Measurements from ENCODE around the gene ZNF837.

The ZNF837 gene

DNA sequence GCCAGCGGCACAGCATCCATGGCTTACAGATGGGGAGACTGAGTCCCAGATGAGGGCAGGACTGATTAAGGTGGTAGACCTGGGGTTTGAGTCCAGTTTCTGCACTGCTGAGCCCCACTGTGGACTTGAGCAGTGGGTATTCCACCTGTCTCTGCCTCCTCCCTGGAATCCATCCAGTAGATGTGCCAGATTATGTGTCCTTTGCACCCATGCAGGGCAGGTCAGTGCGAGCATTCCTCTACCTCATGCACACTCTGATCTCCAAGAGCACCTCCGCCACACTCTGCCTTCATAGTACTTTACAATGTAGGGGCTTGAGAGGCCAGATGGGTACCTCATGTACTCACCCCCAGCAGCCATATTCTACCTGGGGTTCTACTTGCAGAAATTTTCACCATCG is 44.0 kb downstream of the ZNF837 start:
- Histone ChIP-seq H3K79me1 (ENCODE audit: low read depth, low read length) (no peaks in the 10 kb centered on the region), H3K4me2 (ENCODE audit: insufficient read depth, low read length, poor library complexity, severe bottlenecking) (no peak overlapping the region), H4K91ac (ENCODE audit: low read depth, low read length, poor library complexity) (no peak overlapping the region), H4K8ac (ENCODE audit: low read depth, low read length) (no peak overlapping the region), H3K4me3 (ENCODE audit: low read length in 2 of 2) (no peak overlapping the region), H3K23ac (ENCODE audit: low read depth, low read length, poor library complexity) (no peak overlapping the region), H3K27me3 (ENCODE audit: control insufficient read depth in 3 of 3, insufficient read depth in 3 of 3, low read depth in 1 of 3, low read length in 3 of 3) (no peaks in the 10 kb centered on the region), H3K27ac (replicated peaks; ENCODE audit: low read length) (no peak overlapping the region), H3K4me1 (ENCODE audit: control insufficient read depth in 2 of 2, insufficient read depth in 1 of 2, low read depth in 1 of 2, low read length in 2 of 2) (no peaks in the 10 kb centered on the region), H2AK5ac (ENCODE audit: low read depth, low read length) (no peak overlapping the region), H3K9me3 (replicated peaks in 1 of 2; ENCODE audit: control insufficient read depth in 2 of 2, insufficient read depth in 1 of 2, low read depth in 1 of 2, low read length in 2 of 2) (peaks cover 3 to 7% of the 10 kb centered on the region in 2 donors), H3K14ac (ENCODE audit: low read length) (no peak overlapping the region), H3K36me3 (replicated peaks in 1 of 2; ENCODE audit: control insufficient read depth in 2 of 2, insufficient read depth in 2 of 2, low read length in 2 of 2) (peaks cover 22 to 65% of the 10 kb centered on the region in 2 donors), H3K18ac (ENCODE audit: low read length) (no peak overlapping the region), H2BK120ac (ENCODE audit: low read depth, low read length) (no peak overlapping the region), H2AFZ (ENCODE audit: low read length) (no peak overlapping the region), H2BK5ac (ENCODE audit: low read length) (no peak overlapping the region), H3K4ac (ENCODE audit: low read length) (no peak overlapping the region), H2BK12ac (ENCODE audit: low read length) (no peak overlapping the region), H3K9ac (ENCODE audit: low read depth, low read length, poor library complexity) (peak overlapping the region; percentile 57), H2BK15ac (ENCODE audit: low read length) (no peak overlapping the region)
- no CpG with 5 or more reads among the region's 4 CpGs for WGBS, 2 donors (ENCODE audit: extremely low coverage in 2 of 2, insufficient read length in 2 of 2, insufficient replicate concordance in 1 of 2)
- DNase-seq (ENCODE audit: low spot score): no peak

DNA sequence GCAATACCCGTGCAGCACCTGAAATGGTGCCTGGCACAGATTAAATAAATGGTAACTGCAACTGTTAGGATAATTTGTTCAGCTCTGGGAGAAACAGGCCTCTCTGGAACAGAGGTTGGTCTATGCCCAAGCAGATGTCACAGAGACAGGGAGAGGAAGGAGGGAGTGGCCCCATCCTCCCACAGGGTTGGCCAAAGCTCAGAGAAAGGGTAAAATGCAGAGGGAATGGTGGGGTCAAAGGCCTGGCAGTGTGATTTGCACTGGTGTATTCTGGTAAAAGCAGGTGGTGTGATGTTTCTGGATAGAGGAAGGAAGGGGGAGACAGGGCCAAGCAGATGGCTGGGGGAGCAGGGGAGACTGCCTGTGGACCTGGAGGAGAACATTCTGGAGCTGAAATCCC is 44.6 kb downstream of the ZNF837 start:
- peaks cover 3 to 5% of the 10 kb centered on the region in 2 donors for H3K9me3 ChIP-seq (replicated peaks in 1 of 2; ENCODE audit: control insufficient read depth in 2 of 2, insufficient read depth in 1 of 2, low read depth in 1 of 2, low read length in 2 of 2)
- H4K8ac ChIP-seq (ENCODE audit: low read depth, low read length): no peak overlapping the region
- no peaks in the 10 kb centered on the region for H3K4me1 ChIP-seq (ENCODE audit: control insufficient read depth in 2 of 2, insufficient read depth in 1 of 2, low read depth in 1 of 2, low read length in 2 of 2)
- H2BK12ac ChIP-seq (ENCODE audit: low read length): no peak overlapping the region
- H3K4me3 ChIP-seq (ENCODE audit: low read length in 2 of 2): no peak overlapping the region
- no peak overlapping the region for H4K91ac ChIP-seq (ENCODE audit: low read depth, low read length, poor library complexity)
- no peak overlapping the region for H2AK5ac ChIP-seq (ENCODE audit: low read depth, low read length)
- no peak overlapping the region for H3K4ac ChIP-seq (ENCODE audit: low read length)
- no peak overlapping the region for H3K14ac ChIP-seq (ENCODE audit: low read length)
- H3K18ac ChIP-seq (ENCODE audit: low read length): no peak overlapping the region
- no peak overlapping the region for H3K23ac ChIP-seq (ENCODE audit: low read depth, low read length, poor library complexity)
- H3K79me1 ChIP-seq (ENCODE audit: low read depth, low read length): no peaks in the 10 kb centered on the region
- no CpG with 5 or more reads among the region's 1 CpG for WGBS, 2 donors (ENCODE audit: extremely low coverage in 2 of 2, insufficient read length in 2 of 2, insufficient replicate concordance in 1 of 2)
- peaks cover 22 to 61% of the 10 kb centered on the region in 2 donors for H3K36me3 ChIP-seq (replicated peaks in 1 of 2; ENCODE audit: control insufficient read depth in 2 of 2, insufficient read depth in 2 of 2, low read length in 2 of 2)
- H2BK15ac ChIP-seq (ENCODE audit: low read length): no peak overlapping the region
- H3K4me2 ChIP-seq (ENCODE audit: insufficient read depth, low read length, poor library complexity, severe bottlenecking): no peak overlapping the region
- DNase-seq (ENCODE audit: low spot score): no peak
- no peaks in the 10 kb centered on the region for H3K27me3 ChIP-seq (ENCODE audit: control insufficient read depth in 3 of 3, insufficient read depth in 3 of 3, low read depth in 1 of 3, low read length in 3 of 3)
- no peak overlapping the region for H3K27ac ChIP-seq (replicated peaks; ENCODE audit: low read length)
- H3K9ac ChIP-seq (ENCODE audit: low read depth, low read length, poor library complexity): peak overlapping the region; percentile 22
- H2AFZ ChIP-seq (ENCODE audit: low read length): no peak overlapping the region
- no peak overlapping the region for H2BK120ac ChIP-seq (ENCODE audit: low read depth, low read length)
- no peak overlapping the region for H2BK5ac ChIP-seq (ENCODE audit: low read length)

DNA sequence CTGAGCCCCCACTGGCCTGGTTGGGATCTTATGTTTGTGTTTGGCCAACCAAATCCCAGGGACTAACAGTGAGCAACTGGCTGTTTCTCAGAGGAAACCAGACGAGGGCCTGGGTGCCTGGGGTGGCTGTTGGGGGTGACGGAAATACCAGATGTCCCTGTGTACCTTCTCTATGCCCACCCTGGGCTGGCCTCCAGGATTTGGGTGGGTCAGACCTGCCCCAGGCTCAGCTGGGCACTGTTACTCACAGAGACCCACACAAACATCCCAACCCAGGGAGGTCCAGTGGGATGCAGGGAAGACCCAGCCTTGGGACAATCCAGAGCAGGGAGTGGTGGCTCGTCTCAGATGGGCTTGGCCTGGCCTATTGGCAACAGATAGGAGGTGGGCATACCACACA is 45.2 kb downstream of the ZNF837 start:
- H3K4ac ChIP-seq (ENCODE audit: low read length): no peak overlapping the region
- DNase-seq (ENCODE audit: low spot score): no peak
- H3K14ac ChIP-seq (ENCODE audit: low read length): no peak overlapping the region
- H3K79me1 ChIP-seq (ENCODE audit: low read depth, low read length): no peaks in the 10 kb centered on the region
- H3K23ac ChIP-seq (ENCODE audit: low read depth, low read length, poor library complexity): no peak overlapping the region
- H3K4me1 ChIP-seq (ENCODE audit: control insufficient read depth in 2 of 2, insufficient read depth in 1 of 2, low read depth in 1 of 2, low read length in 2 of 2): no peaks in the 10 kb centered on the region
- H4K8ac ChIP-seq (ENCODE audit: low read depth, low read length): no peak overlapping the region
- no peak overlapping the region for H3K18ac ChIP-seq (ENCODE audit: low read length)
- H2BK120ac ChIP-seq (ENCODE audit: low read depth, low read length): no peak overlapping the region
- H3K4me2 ChIP-seq (ENCODE audit: insufficient read depth, low read length, poor library complexity, severe bottlenecking): no peak overlapping the region
- H3K27me3 ChIP-seq (ENCODE audit: control insufficient read depth in 3 of 3, insufficient read depth in 3 of 3, low read depth in 1 of 3, low read length in 3 of 3): no peaks in the 10 kb centered on the region
- H3K9me3 ChIP-seq (replicated peaks in 1 of 2; ENCODE audit: control insufficient read depth in 2 of 2, insufficient read depth in 1 of 2, low read depth in 1 of 2, low read length in 2 of 2): peaks cover 3 to 5% of the 10 kb centered on the region in 2 donors
- H3K36me3 ChIP-seq (replicated peaks in 1 of 2; ENCODE audit: control insufficient read depth in 2 of 2, insufficient read depth in 2 of 2, low read length in 2 of 2): peaks cover 22 to 55% of the 10 kb centered on the region in 2 donors
- H4K91ac ChIP-seq (ENCODE audit: low read depth, low read length, poor library complexity): no peak overlapping the region
- H3K9ac ChIP-seq (ENCODE audit: low read depth, low read length, poor library complexity): no peak overlapping the region
- H3K4me3 ChIP-seq (ENCODE audit: low read length in 2 of 2): no peak overlapping the region
- H2BK15ac ChIP-seq (ENCODE audit: low read length): no peak overlapping the region
- H2AK5ac ChIP-seq (ENCODE audit: low read depth, low read length): no peak overlapping the region
- H2BK5ac ChIP-seq (ENCODE audit: low read length): no peak overlapping the region
- H3K27ac ChIP-seq (replicated peaks; ENCODE audit: low read length): no peak overlapping the region
- no peak overlapping the region for H2AFZ ChIP-seq (ENCODE audit: low read length)
- no peak overlapping the region for H2BK12ac ChIP-seq (ENCODE audit: low read length)
- WGBS, 2 donors (ENCODE audit: extremely low coverage in 2 of 2, insufficient read length in 2 of 2, insufficient replicate concordance in 1 of 2): no CpG with 5 or more reads among the region's 3 CpGs

DNA sequence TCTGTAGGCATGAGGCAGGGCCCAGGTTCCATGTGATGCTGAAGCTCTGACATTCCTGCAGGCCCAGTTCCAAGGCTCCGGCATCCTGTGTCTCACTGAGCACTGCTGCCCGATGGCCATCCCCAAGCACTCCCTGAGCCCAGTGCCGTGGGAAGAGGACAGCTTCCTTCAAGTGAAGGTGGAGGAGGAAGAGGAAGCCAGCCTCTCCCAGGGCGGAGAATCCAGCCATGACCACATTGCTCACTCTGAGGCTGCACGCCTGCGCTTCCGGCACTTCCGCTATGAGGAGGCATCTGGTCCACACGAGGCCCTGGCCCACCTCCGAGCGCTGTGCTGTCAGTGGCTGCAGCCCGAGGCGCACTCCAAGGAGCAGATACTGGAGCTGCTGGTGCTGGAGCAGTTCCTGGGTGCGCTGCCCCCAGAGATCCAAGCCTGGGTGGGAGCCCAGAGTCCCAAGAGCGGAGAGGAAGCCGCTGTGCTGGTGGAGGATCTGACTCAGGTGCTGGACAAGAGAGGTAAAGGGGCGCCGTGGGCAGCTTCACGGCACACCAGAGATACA is 46.1 kb downstream of the ZNF837 start:
- Histone ChIP-seq H3K27me3 (ENCODE audit: control insufficient read depth in 3 of 3, insufficient read depth in 3 of 3, low read depth in 1 of 3, low read length in 3 of 3) (no peaks in the 10 kb centered on the region), H3K36me3 (replicated peaks in 1 of 2; ENCODE audit: control insufficient read depth in 2 of 2, insufficient read depth in 2 of 2, low read length in 2 of 2) (peaks cover 20 to 50% of the 10 kb centered on the region in 2 donors), H4K91ac (ENCODE audit: low read depth, low read length, poor library complexity) (no peak overlapping the region), H4K8ac (ENCODE audit: low read depth, low read length) (no peak overlapping the region), H3K4ac (ENCODE audit: low read length) (no peak overlapping the region), H2BK12ac (ENCODE audit: low read length) (no peak overlapping the region), H2BK5ac (ENCODE audit: low read length) (no peak overlapping the region), H3K9me3 (replicated peaks in 1 of 2; ENCODE audit: control insufficient read depth in 2 of 2, insufficient read depth in 1 of 2, low read depth in 1 of 2, low read length in 2 of 2) (peaks cover 3 to 5% of the 10 kb centered on the region in 2 donors), H3K14ac (ENCODE audit: low read length) (no peak overlapping the region), H2AK5ac (ENCODE audit: low read depth, low read length) (no peak overlapping the region), H3K18ac (ENCODE audit: low read length) (no peak overlapping the region), H3K79me1 (ENCODE audit: low read depth, low read length) (no peaks in the 10 kb centered on the region), H3K23ac (ENCODE audit: low read depth, low read length, poor library complexity) (no peak overlapping the region), H2AFZ (ENCODE audit: low read length) (no peak overlapping the region), H3K9ac (ENCODE audit: low read depth, low read length, poor library complexity) (peak overlapping the region; percentile 51), H2BK120ac (ENCODE audit: low read depth, low read length) (no peak overlapping the region), H3K4me1 (ENCODE audit: control insufficient read depth in 2 of 2, insufficient read depth in 1 of 2, low read depth in 1 of 2, low read length in 2 of 2) (no peaks in the 10 kb centered on the region), H2BK15ac (ENCODE audit: low read length) (no peak overlapping the region), H3K4me3 (ENCODE audit: low read length in 2 of 2) (peak overlapping the region in 1 of 2 donors; percentile 6), H3K4me2 (ENCODE audit: insufficient read depth, low read length, poor library complexity, severe bottlenecking) (no peak overlapping the region), H3K27ac (replicated peaks; ENCODE audit: low read length) (no peak overlapping the region)
- WGBS, 2 donors (ENCODE audit: extremely low coverage in 2 of 2, insufficient read length in 2 of 2, insufficient replicate concordance in 1 of 2): no CpG with 5 or more reads among the region's 19 CpGs
- DNase-seq (ENCODE audit: low spot score): no peak

Data from neuronal stem cell (in vitro differentiated cells).